OCI-LY1 (cell line): ENCODE results near the gene KRT6B.
"Not testable (repeated sequence)": the region's sequence is repeated elsewhere in the genome, so short reads cannot be mapped to it uniquely, and the experiment has no call there.

ENCODE experiments used
- H2AFZ ChIP-seq: fragments of 200-600 bp; sonication (generic), shearing (Covaris generic); 2 replicates; pipeline ENCODE4 v1.6.0; 2014; ENCODE audit warnings: antibody characterized with exemption, mild to moderate bottlenecking, low read length
- H3F3A ChIP-seq: fragments of 200-600 bp; sonication (generic), shearing (Covaris generic); 2 replicates; pipeline ENCODE4 v1.6.0; 2014; ENCODE audit warnings: mild to moderate bottlenecking, antibody characterized with exemption, low read length, moderate library complexity; ENCODE audit not compliant: insufficient read depth
- H3K27ac ChIP-seq: fragments of 200-600 bp; sonication (generic); 2 replicates; pipeline ENCODE4 v1.5.1; 2014; ENCODE audit warnings: low read length, mixed run types, mild to moderate bottlenecking, low read depth; ENCODE audit not compliant: poor library complexity, severe bottlenecking
- H3K27me3 ChIP-seq: fragments of 200-600 bp; sonication (generic); 2 replicates; pipeline ENCODE4 v1.6.0; 2014; ENCODE audit warnings: antibody characterized with exemption, mild to moderate bottlenecking, low read length, moderate library complexity; ENCODE audit not compliant: insufficient read depth
- H3K36me3 ChIP-seq: fragments of 200-600 bp; sonication (generic); 2 replicates; pipeline ENCODE4 v1.6.1; 2014; ENCODE audit warnings: mild to moderate bottlenecking, antibody characterized with exemption, low read length, moderate library complexity, mixed read lengths; ENCODE audit not compliant: insufficient read depth
- H3K4me1 ChIP-seq: fragments of 200-600 bp; sonication (generic); 2 replicates; pipeline ENCODE4 v1.5.1; 2014; ENCODE audit warnings: mild to moderate bottlenecking, low read length, moderate library complexity; ENCODE audit not compliant: insufficient read depth, severe bottlenecking
- H3K4me2 ChIP-seq: fragments of 200-600 bp; sonication (generic), shearing (Covaris generic); 2 replicates; pipeline ENCODE4 v1.6.1; 2014; ENCODE audit warnings: low read length
- H3K4me3 ChIP-seq: fragments of 200-600 bp; sonication (generic); 2 replicates; pipeline ENCODE4 v1.5.1; 2014; ENCODE audit warnings: low read length, low read depth, mild to moderate bottlenecking, mixed read lengths; ENCODE audit not compliant: poor library complexity, severe bottlenecking
- H3K79me2 ChIP-seq: fragments of 200-600 bp; shearing (Covaris generic); 2 replicates; pipeline ENCODE4 v1.6.1; 2016; ENCODE audit warnings: mixed run types, low read length, mixed read lengths; ENCODE audit not compliant: insufficient read depth
- H3K9ac ChIP-seq: fragments of 200-600 bp; sonication (generic), shearing (Covaris generic); 2 replicates; pipeline ENCODE4 v1.6.1; 2014; ENCODE audit warnings: mild to moderate bottlenecking, low read length, mixed read lengths
- H3K9me2 ChIP-seq: fragments of 200-600 bp; sonication (generic), shearing (Covaris generic); 2 replicates; pipeline ENCODE4 v1.6.1; 2014; ENCODE audit warnings: low read depth, mild to moderate bottlenecking, low read length, mixed read lengths
- H3K9me3 ChIP-seq: fragments of 200-600 bp; shearing (Covaris generic); 2 replicates; pipeline ENCODE4 v1.6.1; 2014; ENCODE audit warnings: low read length, mixed read lengths
- H4K20me1 ChIP-seq: fragments of 200-600 bp; sonication (generic), shearing (Covaris generic); 2 replicates; pipeline ENCODE4 v1.6.0; 2016; ENCODE audit warnings: mild to moderate bottlenecking, low read length; ENCODE audit not compliant: insufficient read depth
- EZH2 ChIP-seq: fragments of 200-600 bp; sonication (generic), shearing (Covaris generic); IDR thresholded peaks from 2 replicates; pipeline ENCODE4 v1.8.0; 2017; ENCODE audit warnings: borderline replicate concordance, mixed run types, mild to moderate bottlenecking, antibody characterized with exemption, low read length, moderate library complexity, mixed read lengths
- TF ChIP-seq, protein P1 (sequence below): fragments of 200-600 bp; sonication (generic), shearing (Covaris generic); IDR thresholded peaks from 2 replicates; pipeline ENCODE4 v1.5.1; 2017; ENCODE audit warnings: mild to moderate bottlenecking, antibody characterized with exemption, low read length, moderate library complexity, mixed read lengths

KRT6B gene

DNA sequence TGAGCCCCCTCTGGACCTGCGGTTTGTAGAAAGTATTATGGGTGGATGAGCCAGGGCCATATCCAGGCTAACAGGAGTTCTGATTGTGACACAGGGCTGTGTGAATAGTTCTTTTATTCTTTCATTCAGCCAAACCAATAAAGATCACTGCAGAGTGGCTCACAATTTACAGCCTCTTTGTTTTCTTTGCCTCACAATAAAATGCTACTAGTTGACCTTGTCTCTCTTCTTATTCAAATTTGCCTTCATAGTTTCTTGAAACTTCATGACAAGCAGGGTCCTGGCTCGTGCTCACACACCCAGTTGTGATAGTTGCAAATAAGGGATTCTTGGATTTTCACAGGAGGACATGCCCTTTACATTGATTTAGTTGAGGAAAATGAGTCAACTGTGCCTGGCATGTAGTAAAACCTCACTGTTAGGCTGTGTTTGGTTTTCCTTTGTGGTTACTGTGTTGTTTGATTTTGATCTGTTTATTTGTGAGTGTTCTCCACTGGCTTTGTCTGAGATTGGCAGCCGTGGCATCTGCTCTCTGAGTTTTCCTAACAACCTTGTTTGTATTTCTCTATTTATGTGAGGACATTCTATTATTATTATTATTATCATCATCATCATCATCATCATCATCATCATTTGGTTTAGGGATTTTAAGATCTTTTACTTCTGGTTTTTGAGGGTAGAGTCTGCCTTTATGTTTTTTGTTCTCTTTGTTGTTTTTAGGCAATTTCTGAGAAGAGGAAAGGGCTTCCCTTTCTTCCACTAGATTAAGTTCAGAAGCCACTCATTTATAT is 2.7 kb upstream of the KRT6B start:
- H3K9me3 ChIP-seq = no peaks in the 10 kb centered on the region
- H3K4me1 ChIP-seq = no peaks in the 10 kb centered on the region
- no peak overlapping the region for H3K9ac ChIP-seq
- no peaks in the 10 kb centered on the region for H3K27me3 ChIP-seq
- no peaks in the 10 kb centered on the region for H3K36me3 ChIP-seq
- no peaks in the 10 kb centered on the region for H4K20me1 ChIP-seq
- H3K4me2 ChIP-seq = no peak overlapping the region
- no peak overlapping the region for H3K27ac ChIP-seq
- H2AFZ ChIP-seq = no peak overlapping the region
- no peaks in the 10 kb centered on the region for H3K9me2 ChIP-seq
- no peak for TF ChIP-seq EZH2
- TF ChIP-seq, protein P1, sequence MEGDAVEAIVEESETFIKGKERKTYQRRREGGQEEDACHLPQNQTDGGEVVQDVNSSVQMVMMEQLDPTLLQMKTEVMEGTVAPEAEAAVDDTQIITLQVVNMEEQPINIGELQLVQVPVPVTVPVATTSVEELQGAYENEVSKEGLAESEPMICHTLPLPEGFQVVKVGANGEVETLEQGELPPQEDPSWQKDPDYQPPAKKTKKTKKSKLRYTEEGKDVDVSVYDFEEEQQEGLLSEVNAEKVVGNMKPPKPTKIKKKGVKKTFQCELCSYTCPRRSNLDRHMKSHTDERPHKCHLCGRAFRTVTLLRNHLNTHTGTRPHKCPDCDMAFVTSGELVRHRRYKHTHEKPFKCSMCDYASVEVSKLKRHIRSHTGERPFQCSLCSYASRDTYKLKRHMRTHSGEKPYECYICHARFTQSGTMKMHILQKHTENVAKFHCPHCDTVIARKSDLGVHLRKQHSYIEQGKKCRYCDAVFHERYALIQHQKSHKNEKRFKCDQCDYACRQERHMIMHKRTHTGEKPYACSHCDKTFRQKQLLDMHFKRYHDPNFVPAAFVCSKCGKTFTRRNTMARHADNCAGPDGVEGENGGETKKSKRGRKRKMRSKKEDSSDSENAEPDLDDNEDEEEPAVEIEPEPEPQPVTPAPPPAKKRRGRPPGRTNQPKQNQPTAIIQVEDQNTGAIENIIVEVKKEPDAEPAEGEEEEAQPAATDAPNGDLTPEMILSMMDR = no peak
- H3K4me3 ChIP-seq = no peak overlapping the region
- H3F3A ChIP-seq = no peaks in the 10 kb centered on the region
- H3K79me2 ChIP-seq = no peaks in the 10 kb centered on the region

DNA sequence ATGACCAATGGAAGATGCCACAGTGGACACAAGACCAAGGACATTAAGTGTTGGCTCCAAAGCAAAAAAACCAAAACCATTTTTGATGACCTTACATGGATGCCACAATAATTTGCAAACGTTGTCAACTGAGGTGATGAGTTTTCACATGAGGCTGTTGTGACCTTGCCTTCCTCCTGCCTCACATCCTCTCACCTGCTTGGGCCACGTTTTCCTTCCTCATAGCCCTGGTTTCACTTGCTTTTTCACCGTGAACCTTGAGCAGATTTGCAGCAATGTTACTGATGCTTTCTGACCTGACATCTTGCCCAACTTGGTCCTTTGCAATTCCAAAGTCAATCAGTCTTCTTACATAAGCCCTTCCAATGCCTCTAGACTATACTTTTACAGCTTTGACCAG is 3.7 kb downstream of the KRT6B start:
- Histone ChIP-seq H2AFZ (no peak overlapping the region), H3K36me3 (no peaks in the 10 kb centered on the region), H3K4me2 (no peak overlapping the region), H4K20me1 (no peaks in the 10 kb centered on the region), H3F3A (no peaks in the 10 kb centered on the region), H3K27ac (no peak overlapping the region), H3K4me3 (no peak overlapping the region), H3K27me3 (no peaks in the 10 kb centered on the region), H3K9ac (no peak overlapping the region), H3K9me2 (no peaks in the 10 kb centered on the region), H3K4me1 (no peaks in the 10 kb centered on the region), H3K79me2 (no peaks in the 10 kb centered on the region), H3K9me3 (no peaks in the 10 kb centered on the region)
- TF ChIP-seq, protein P1 = no peak
- no peak for TF ChIP-seq EZH2

DNA sequence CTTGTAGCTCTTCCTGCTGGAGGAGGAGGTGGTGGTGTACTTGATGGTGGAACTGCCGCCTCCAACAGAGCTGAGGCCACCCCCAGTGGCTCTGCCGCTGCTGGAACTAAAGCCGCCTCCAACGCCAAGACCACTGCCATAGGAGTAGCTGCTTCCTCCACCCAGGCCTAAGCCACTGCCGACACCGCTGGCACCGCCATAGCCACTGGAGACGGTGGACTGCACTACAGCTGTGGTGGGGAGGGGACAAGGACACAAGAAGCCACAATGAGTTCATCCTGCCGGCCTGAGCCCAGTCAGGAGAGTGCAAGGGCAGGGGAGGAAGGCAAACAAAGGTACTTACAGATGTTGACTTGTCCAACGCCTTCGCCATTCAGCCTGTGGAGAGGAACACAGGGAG is 4.8 kb downstream of the KRT6B start:
- not testable (repeated sequence) for H3K4me2 ChIP-seq, H3K4me3 ChIP-seq, H3K9me3 ChIP-seq, H3K27me3 ChIP-seq, H4K20me1 ChIP-seq, H3K9ac ChIP-seq, H3F3A ChIP-seq, H3K79me2 ChIP-seq, H3K27ac ChIP-seq, H3K4me1 ChIP-seq, H2AFZ ChIP-seq, H3K36me3 ChIP-seq, H3K9me2 ChIP-seq
